Measurements from ENCODE around the gene GPR137. TPM values are rescaled to one million over a fixed set of nuclear protein-coding genes. Genes with fewer than 3 reads are reported as not detected.

The GPR137 gene
- total RNA-seq, 4 donors from 2014 or later = 20.9 to 36.1 (median 25.4) TPM

GRCh38 chr11:64290352-64291261, 5.0 kb downstream of the GPR137 start:
- H3K9me3 ChIP-seq = no peaks in the 10 kb centered on the region

GRCh38 chr11:64291262-64291751, 5.7 kb downstream of the GPR137 start, which contains the start of gene KCNK4:
Gene KCNK4 (plus strand): TSS chr11:64291302. CDS start chr11:64293019, 1,717 bp downstream.
- H3K27ac ChIP-seq (replicated peaks in 1 of 4) = no peak within 1 kb of the TSS
- no peak for DNase-seq (ENCODE audit: extremely low spot score)
- H3K36me3 ChIP-seq = peaks cover 0 to 16% (median 7%) of the 10 kb centered on the region in 4 donors
- no peaks in the 10 kb centered on the region for H3K9me3 ChIP-seq
- no peak for TF ChIP-seq POLR2A (IDR thresholded peaks at IDR 0.05; ENCODE audit: low read depth)
- TF ChIP-seq POLR2AphosphoS5 (IDR thresholded peaks at IDR 0.05) = no peak
- no peak for TF ChIP-seq EP300 (IDR thresholded peaks at IDR 0.05)
- TF ChIP-seq, protein P1, sequence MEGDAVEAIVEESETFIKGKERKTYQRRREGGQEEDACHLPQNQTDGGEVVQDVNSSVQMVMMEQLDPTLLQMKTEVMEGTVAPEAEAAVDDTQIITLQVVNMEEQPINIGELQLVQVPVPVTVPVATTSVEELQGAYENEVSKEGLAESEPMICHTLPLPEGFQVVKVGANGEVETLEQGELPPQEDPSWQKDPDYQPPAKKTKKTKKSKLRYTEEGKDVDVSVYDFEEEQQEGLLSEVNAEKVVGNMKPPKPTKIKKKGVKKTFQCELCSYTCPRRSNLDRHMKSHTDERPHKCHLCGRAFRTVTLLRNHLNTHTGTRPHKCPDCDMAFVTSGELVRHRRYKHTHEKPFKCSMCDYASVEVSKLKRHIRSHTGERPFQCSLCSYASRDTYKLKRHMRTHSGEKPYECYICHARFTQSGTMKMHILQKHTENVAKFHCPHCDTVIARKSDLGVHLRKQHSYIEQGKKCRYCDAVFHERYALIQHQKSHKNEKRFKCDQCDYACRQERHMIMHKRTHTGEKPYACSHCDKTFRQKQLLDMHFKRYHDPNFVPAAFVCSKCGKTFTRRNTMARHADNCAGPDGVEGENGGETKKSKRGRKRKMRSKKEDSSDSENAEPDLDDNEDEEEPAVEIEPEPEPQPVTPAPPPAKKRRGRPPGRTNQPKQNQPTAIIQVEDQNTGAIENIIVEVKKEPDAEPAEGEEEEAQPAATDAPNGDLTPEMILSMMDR (IDR thresholded peaks at IDR 0.05) = no peak
- peaks cover 20 to 44% (median 32%) of the 10 kb centered on the region in 4 donors for H3K4me1 ChIP-seq
- peaks cover 9 to 67% (median 34%) of the 10 kb centered on the region in 4 donors for H3K27me3 ChIP-seq
- H3K4me3 ChIP-seq = peak within 1 kb of the TSS; percentile 43 to 56 (median 50)
- intact Hi-C loops (cut with DNase I) = no loop called here
- WGBS = no CpG with 5 or more reads among the region's 45 CpGs

More at GRCh38 chr11:64290352-64291261, 5.0 kb downstream of the GPR137 start:
- Histone ChIP-seq H3K4me1 (peaks cover 25 to 50% (median 38%) of the 10 kb centered on the region in 4 donors), H3K36me3 (peaks cover 0 to 16% (median 7%) of the 10 kb centered on the region in 4 donors), H3K27me3 (peaks cover 9 to 60% (median 27%) of the 10 kb centered on the region in 4 donors), H3K27ac (replicated peaks in 1 of 4) (no peak overlapping the region), H3K4me3 (no peak overlapping the region)
- 73% methylated on average over 6 of the region's 10 CpGs for WGBS
- no peak for TF ChIP-seq EP300 (IDR thresholded peaks at IDR 0.05)
- TF ChIP-seq POLR2AphosphoS5 (IDR thresholded peaks at IDR 0.05) = no peak
- no peak for TF ChIP-seq POLR2A (IDR thresholded peaks at IDR 0.05; ENCODE audit: low read depth)
- TF ChIP-seq, protein P1 (IDR thresholded peaks at IDR 0.05) = no peak
- intact Hi-C loops (cut with DNase I) = no loop called here
- no peak for DNase-seq (ENCODE audit: extremely low spot score)

- H3K4me3 ChIP-seq = peak overlapping the region; percentile 43 to 56 (median 50)
- no peaks in the 10 kb centered on the region for H3K9me3 ChIP-seq
- intact Hi-C loops (cut with DNase I) = no loop called here
- DNase-seq (ENCODE audit: extremely low spot score) = no peak
- H3K4me1 ChIP-seq = peaks cover 16 to 38% (median 26%) of the 10 kb centered on the region in 4 donors
- no peak overlapping the region for H3K27ac ChIP-seq (replicated peaks in 1 of 4)
- WGBS = no CpG with 5 or more reads among the region's 96 CpGs
- TF ChIP-seq POLR2A (IDR thresholded peaks at IDR 0.05; ENCODE audit: low read depth) = no peak
- TF ChIP-seq POLR2AphosphoS5 (IDR thresholded peaks at IDR 0.05) = no peak
- TF ChIP-seq EP300 (IDR thresholded peaks at IDR 0.05) = no peak
- TF ChIP-seq, protein P1 (IDR thresholded peaks at IDR 0.05) = no peak
- peaks cover 0 to 16% (median 7%) of the 10 kb centered on the region in 4 donors for H3K36me3 ChIP-seq
- H3K27me3 ChIP-seq = peaks cover 9 to 73% (median 40%) of the 10 kb centered on the region in 4 donors
Observed at GRCh38 chr11:64291752-64292459, 6.3 kb downstream of the GPR137 start.

GRCh38 chr11:64292460-64293254, 7.0 kb downstream of the GPR137 start:
- Histone ChIP-seq H3K4me1 (peaks cover 16 to 30% (median 22%) of the 10 kb centered on the region in 4 donors), H3K4me3 (peak overlapping the region; percentile 43 to 56 (median 50)), H3K36me3 (peaks cover 0 to 16% (median 6%) of the 10 kb centered on the region in 4 donors), H3K9me3 (no peaks in the 10 kb centered on the region), H3K27ac (replicated peaks in 1 of 4) (no peak overlapping the region), H3K27me3 (peaks cover 9 to 81% (median 46%) of the 10 kb centered on the region in 4 donors)
- WGBS = 29% methylated on average over 16 of the region's 42 CpGs
- no peak for DNase-seq (ENCODE audit: extremely low spot score)
- intact Hi-C loops (cut with DNase I) = no loop called here
- TF ChIP-seq EP300 (IDR thresholded peaks at IDR 0.05) = no peak
- no peak for TF ChIP-seq POLR2AphosphoS5 (IDR thresholded peaks at IDR 0.05)
- TF ChIP-seq, protein P1 (IDR thresholded peaks at IDR 0.05) = no peak
- no peak for TF ChIP-seq POLR2A (IDR thresholded peaks at IDR 0.05; ENCODE audit: low read depth)

Measured in esophagus muscularis mucosa (tissue), 4 donors.